Measurements from ENCODE around the gene PSMD6.

PSMD6 gene

GRCh38 chr3:64047787-64048186 lies 24.5 kb upstream of the PSMD6 start:
- peak; percentile 39 for DNase-seq (ENCODE audit: low read depth, low spot score)
- in situ Hi-C loops (cut with HindIII; ENCODE audit: low sequenced_read_pairs): loop anchor here (25.0 kb wide), 1 partner anchor 415 kb away; no protein-coding TSS in a partner anchor
- H3K4me3 ChIP-seq (ENCODE audit: low read depth, low read length): no peak overlapping the region

GRCh38 chr3:64046996-64047594 lies 23.8 kb upstream of the PSMD6 start:
- no peak overlapping the region for H3K4me3 ChIP-seq (ENCODE audit: low read depth, low read length)
- no peak for DNase-seq (ENCODE audit: low read depth, low spot score)
- TF ChIP-seq CTCF (IDR thresholded peaks at IDR 0.05; ENCODE audit: low read depth, low read length): no peak
- in situ Hi-C loops (cut with HindIII; ENCODE audit: low sequenced_read_pairs): loop anchor here (25.0 kb wide), 1 partner anchor 415 kb away; no protein-coding TSS in a partner anchor

More at GRCh38 chr3:64047787-64048186, 24.5 kb upstream of the PSMD6 start:
- TF ChIP-seq CTCF (IDR thresholded peaks at IDR 0.05; ENCODE audit: low read depth, low read length): no peak

GRCh38 chr3:64046592-64046991 lies 23.3 kb upstream of the PSMD6 start:
- TF ChIP-seq CTCF (IDR thresholded peaks at IDR 0.05; ENCODE audit: low read depth, low read length): no peak
- no peak for DNase-seq (ENCODE audit: low read depth, low spot score)
- in situ Hi-C loops (cut with HindIII; ENCODE audit: low sequenced_read_pairs): loop anchor here (25.0 kb wide), 1 partner anchor 416 kb away; no protein-coding TSS in a partner anchor
- no peak overlapping the region for H3K4me3 ChIP-seq (ENCODE audit: low read depth, low read length)

- in situ Hi-C loops (cut with HindIII; ENCODE audit: low sequenced_read_pairs): loop anchor here (25.0 kb wide), 1 partner anchor 419 kb away; no protein-coding TSS in a partner anchor
- no peak overlapping the region for H3K4me3 ChIP-seq (ENCODE audit: low read depth, low read length)
- DNase-seq (ENCODE audit: low read depth, low spot score): no peak
- no peak for TF ChIP-seq CTCF (IDR thresholded peaks at IDR 0.05; ENCODE audit: low read depth, low read length)
Measured at GRCh38 chr3:64042952-64043351, 19.7 kb upstream of the PSMD6 start.

- DNase-seq (ENCODE audit: low read depth, low spot score): no peak
- in situ Hi-C loops (cut with HindIII; ENCODE audit: low sequenced_read_pairs): loop anchor here (25.0 kb wide), 1 partner anchor 422 kb away; no protein-coding TSS in a partner anchor
- no peak for TF ChIP-seq CTCF (IDR thresholded peaks at IDR 0.05; ENCODE audit: low read depth, low read length)
Measured at GRCh38 chr3:64039981-64040733, 16.9 kb upstream of the PSMD6 start.

GRCh38 chr3:64039332-64039731 lies 16.0 kb upstream of the PSMD6 start:
- no peak for DNase-seq (ENCODE audit: low read depth, low spot score)
- TF ChIP-seq CTCF (IDR thresholded peaks at IDR 0.05; ENCODE audit: low read depth, low read length): no peak
- no peak overlapping the region for H3K4me3 ChIP-seq (ENCODE audit: low read depth, low read length)
- in situ Hi-C loops (cut with HindIII; ENCODE audit: low sequenced_read_pairs): loop anchor here (25.0 kb wide), 1 partner anchor 423 kb away; no protein-coding TSS in a partner anchor

More at GRCh38 chr3:64039981-64040733, 16.9 kb upstream of the PSMD6 start:
- H3K4me3 ChIP-seq (ENCODE audit: low read depth, low read length): no peak overlapping the region

Data from astrocyte of the spinal cord (primary cell).